ENCODE results near the gene BAG3.

GRCh38 chr10:119694608-119695007 is 43.4 kb downstream of the BAG3 start:
- TF ChIP-seq CTCF (IDR thresholded peaks at IDR 0.05), result no peak
- TF ChIP-seq EZH2 (IDR thresholded peaks at IDR 0.05), result no peak
